HG03469 (cell line): ENCODE results near the gene RORB.

ENCODE experiments used
- ATAC-seq: cut with Tn5 transposase; IDR thresholded peaks from one replicate; pipeline ENCODE4 v1.9.1; 2021; ENCODE audit warnings: mild to moderate bottlenecking, moderate library complexity, moderate number of reproducible peaks; ENCODE audit not compliant: unreplicated experiment

RORB gene

DNA sequence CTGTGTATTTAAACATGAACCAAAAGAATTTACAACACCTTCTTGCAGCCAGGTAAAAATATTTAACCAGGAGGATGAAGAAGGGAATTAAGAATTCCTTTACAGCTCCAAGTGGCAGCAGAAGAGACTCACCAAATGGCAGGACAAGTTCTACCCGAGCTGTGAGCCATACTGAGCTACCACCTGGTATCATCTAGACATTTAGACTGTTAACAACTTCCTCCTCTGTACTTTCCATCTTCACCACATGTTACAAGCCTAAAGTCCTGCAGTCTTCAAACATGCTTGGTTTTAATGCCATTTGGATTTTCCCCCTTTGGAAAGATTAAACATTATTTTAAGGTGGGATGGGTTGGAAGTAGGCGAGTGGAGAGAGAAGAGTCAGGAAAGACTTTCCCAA, 200.4 kb downstream of the RORB start:
- peak; percentile 62 for ATAC-seq

DNA sequence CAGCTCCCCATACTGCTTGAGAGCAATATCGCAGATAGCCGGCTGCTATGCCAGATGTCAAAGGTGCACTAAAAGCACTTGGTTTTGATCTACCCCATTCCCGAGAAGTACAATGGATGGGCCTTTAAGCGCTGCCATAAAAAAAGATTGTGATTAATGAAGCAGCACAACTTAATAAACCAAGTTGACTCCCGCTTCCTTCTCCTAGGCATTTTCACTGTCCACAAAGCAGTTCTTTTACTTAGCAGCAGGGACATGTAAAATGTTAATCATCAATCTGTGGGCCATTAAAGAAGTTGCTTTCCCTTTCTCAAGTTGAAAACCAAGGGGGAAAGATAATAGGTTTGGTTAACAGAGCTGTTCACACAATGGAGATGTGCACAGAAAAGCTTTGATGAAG, 214.2 kb downstream of the RORB start:
- no peak for ATAC-seq

DNA sequence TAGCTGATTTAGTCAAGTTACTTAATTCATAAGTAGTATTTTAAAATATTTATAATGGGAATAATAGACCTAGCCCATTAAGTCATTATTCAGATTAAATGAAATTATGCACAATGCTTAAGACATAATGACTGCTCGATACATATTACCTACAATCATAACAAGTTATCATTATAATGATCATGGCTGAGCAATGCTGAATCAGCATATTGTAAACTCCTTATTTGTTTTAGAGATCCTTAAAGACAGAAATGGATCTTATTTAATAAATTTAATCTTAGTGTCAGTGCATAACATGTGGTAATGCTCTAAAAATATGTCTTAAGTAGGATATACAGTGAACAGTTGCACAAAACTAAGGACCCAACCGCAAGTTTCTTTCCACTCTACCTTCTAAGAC, 221.6 kb downstream of the RORB start:
- ATAC-seq: no peak

DNA sequence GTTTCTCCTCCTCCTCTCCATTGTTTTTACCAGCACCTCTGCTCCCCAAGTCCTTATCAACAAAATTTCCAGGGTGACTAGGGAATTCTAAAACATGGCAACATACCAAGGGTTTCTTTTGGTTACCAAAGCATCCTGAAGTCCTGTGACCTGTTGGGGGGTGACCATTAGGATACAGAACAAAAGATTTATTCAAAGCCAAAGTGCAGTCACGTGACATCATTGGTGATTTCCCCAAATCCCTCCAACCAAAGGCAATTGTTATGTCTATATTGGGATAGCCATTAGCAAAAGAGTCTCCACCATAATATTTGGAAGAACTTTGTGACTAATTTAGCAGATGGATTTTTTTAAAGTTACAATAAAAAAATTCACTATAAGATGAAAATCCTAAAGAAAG, 222.2 kb downstream of the RORB start:
- no peak for ATAC-seq

DNA sequence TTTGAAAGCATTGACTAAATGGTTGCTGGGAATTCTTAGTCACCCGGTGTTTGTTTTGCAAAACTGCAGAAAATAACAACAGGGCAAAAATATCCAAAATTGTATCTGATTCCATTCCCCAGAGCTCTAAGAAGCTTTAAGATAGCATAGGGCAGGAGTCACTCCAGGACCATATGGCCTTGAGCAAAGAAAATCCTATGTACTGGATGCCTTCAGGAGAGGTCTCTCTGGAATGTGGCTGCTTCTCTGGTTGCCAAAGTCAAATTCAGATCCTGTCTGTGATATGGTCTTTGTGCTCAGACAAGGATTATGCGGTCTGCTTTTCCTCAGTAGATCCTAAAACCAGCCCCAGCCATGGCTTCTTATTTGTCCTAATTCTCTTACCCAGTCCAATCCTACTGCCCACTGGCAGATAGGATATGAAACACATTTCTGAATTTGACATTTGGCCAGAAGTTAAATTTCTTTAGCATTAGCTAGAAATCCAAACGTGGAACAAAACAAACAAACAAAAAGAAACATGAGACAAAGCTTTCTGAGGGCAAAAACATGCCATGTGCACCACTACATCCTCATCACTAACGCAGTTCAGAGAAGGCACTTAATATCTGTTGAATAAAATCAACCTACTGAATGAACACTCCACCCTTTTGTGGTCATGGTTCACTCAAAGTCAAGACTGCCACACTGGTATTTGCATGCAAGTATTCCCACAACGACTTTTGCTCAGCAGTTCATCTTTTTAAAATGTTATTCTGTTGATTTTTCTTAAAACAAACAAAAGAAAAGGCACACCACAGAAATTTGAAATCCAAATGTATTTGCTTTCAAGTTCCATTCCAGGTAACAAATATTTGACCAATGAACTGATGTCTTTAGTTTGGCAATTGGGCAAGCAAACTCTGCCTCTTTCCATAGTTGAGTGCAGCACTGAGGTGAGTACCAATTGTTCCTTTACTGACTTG, 224.8 kb downstream of the RORB start:
- no peak for ATAC-seq

DNA sequence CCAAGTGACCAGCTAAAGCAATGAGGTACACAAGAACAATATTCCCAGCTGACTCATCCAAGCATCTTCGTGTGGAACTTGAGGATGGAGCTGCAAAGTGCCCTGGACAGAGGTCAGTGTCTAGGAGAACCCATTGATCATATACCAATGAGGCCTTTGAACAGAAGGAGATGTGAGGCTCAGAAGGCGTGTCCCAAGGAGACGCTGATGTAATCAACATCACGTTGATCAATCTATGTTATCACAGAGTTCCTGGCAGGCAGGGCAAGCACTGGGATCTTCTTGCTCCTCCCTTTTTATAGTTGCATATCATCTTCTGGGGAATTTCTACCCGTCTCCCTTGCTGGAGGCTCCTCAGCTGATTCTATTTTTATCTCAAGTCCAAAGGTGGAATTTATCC, 227.2 kb downstream of the RORB start:
- no peak for ATAC-seq

DNA sequence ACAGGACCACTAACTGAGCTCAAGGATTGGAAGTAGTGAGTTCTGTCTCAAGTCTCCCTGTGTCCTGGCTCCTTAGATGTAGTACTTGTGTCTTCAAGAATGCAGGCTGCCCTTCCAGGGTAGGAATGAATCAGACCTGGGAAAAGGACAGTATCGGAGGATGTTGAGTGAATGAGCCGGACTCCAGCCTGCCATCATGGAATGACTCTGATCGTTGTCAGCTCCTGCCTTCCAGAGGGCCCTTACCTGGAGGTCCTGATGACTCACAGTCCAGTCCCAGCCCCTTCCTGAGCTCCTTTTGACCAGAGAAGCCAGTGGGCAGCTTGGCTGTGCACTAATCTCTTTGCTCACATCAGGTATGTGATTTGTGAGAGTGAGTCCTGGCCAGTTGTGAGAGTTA, 229.4 kb downstream of the RORB start:
- no peak for ATAC-seq

DNA sequence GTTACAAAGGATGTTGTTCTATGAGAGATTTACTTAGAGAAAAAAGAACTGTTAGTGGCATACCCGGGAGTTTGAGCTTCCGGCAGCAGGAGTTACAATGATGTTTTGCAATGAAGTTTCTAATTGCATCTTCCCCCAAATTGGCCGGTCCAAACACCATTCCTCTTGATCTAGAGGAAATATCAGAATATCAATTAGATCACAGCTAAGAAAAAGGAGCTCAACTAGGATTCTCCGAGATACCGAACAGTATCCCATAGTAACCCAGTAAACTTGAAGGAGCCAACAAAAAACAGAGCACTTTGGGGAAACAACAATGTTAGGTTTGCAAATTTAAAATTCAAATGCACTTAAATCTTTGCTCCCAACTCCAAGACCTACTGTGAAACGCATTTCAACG, 231.0 kb downstream of the RORB start:
- ATAC-seq: no peak

DNA sequence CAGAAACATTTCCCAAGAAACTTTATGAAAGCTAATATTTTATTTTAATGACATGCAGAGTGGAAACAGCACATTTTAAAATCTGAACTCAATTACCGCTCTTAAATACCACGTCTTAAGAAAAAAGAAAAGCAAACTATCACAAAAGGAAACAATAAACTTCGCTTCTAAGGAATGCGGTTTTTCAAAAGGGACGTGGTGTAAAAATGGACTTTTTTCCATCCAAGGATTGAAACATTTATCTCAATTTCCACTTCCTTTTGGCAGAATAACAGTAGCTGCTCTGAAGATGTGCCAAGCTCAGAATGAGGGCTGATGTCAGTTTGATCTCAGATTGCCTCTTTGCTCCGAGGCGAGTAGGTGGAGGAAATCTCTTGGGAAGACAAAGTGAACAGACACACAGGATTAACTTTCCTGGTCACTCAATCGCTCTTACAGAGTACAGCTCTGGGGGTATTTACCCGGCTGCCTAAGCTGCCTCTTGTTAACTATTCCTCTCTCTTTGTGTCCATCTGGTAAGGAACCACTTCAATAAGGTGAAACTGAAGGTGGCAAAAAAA, 232.1 kb downstream of the RORB start:
- no peak for ATAC-seq

DNA sequence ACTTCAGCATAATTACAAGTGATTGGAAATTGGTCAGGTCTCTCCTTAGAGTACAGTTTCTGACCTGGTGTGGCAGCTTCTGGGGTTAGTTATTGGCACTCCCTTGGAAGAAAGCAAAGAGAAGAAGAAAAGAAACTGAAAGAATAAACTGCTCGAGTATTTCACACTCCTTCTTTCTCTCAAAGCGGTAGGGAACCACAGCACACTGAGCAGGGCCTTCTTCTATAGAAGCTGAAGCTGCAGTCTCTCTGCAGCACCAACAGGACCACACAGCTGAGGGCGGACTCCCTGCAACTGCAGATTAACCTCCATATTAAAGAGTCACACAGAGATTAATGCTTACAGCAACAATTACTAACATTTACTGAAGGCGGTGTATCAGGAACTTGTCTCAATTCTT, 238.6 kb downstream of the RORB start:
- ATAC-seq: no peak

DNA sequence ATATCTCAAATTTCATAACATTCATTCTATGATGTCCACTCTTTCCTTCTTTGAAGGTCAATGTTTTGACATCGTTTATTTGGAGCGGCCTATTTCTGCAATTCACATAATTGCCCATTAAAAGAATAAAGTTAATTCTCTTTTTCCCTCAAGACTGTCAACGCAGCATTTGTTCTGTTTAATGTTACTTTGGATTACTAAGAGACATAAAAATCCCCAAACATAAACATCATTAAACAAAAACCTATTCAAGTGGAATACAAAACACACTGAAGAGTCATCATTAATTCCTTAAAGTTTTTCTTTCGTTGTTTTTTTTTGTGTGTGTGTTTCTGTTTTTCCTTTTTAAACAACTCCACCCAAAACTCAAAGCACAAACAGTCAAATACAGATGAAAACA, 239.5 kb downstream of the RORB start:
- no peak for ATAC-seq

DNA sequence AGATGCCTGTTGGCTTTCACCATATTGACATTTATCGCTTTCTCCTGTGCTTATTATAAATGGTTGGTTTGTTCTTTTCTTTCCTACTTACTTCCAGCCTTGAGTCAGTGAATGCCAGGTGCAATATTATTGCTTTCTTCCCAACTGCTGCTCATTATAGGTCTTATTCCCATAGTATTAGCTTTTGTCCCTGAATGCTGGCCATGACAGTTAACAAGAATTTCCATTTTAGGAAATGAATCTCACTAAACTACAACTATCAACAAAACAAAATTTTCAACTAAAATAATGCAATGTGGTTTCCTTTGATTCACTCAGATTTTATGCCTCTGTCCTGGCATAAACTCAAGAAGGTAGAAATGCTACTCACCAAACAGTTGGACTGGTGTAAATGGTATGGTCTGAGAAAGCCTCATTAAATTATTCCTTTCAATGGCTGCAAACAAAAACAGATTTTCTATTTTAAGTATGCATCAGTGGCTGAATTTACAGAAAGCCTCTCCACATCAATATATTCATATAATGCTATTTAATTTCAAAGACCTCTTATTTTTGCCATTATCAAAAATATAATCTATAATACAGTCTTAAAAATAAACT, 245.2 kb downstream of the RORB start:
- no peak for ATAC-seq
